ENCODE measurements around the gene SERINC2.

The SERINC2 gene

GRCh38 chr1:31434101-31434871 lies 21.3 kb downstream of the SERINC2 start:
- DNase-seq (ENCODE audit: low read depth), result no peak

DNA sequence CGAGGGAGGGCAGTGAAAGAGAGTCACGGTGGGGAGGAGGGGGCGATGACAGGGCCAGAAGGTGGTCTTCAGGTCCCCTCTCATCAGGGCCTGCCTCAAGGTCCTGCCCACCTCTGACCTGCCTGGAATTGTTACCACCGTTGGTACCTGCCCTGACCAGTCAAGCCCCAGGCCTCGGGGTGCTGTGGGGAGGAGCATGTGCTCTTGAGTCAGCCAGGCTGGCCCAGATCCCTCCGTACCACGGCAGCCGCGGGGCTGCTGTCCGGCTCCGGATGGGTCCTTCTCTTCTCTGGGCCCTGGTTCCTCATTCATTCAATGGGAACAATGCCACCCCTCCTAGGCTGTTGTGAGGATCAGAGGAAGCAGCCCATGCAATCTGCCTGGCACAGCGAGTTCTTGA lies 22.0 kb downstream of the SERINC2 start:
- no peak for DNase-seq (ENCODE audit: low read depth)

DNA sequence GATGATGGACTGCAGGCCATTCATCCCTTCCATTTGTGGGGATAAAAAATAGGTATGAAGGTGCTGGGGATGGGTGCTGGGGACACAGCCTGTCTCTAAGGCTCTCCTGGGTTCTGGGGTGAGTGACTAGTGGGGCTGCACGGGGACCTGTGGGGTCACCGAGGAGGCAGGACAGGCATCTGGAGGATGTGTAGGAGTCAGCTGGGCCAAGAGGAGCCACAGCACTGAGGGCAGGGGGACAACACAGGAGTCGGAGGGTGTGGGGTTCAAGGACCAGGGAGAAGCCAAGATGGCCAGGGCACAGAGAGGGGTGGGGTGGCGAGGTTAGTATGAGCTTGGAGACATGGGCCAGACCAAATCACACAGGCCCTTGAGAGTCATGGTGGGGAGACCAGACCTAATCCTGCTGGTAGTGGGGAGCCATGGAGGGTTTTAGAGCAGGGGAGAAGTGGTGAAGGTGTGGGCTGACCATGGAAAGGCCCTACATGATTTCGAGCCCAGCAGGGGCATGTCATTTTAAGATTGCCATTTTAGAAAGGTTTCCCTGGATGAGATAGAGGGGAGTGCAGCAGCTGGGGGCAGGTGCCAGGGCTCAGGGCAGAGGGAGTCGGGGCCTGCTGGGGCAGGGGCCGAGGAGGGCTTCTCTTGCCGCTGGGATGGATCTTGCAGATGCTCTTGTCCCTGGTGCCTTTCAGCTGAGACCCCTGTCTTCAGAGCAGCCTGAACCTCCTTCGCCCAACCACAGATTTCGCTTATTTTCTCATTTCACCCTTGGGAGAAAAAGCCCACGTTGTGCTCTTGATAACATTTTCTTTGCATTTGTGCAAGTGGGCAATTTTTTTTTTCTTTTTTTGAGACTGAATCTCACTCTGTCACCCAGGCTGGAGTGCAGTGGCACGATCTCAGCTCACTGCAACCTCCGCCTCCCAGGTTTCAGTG lies 22.7 kb downstream of the SERINC2 start:
- no peak for DNase-seq (ENCODE audit: low read depth)

- DNase-seq (ENCODE audit: low read depth), result no peak
Measured at GRCh38 chr1:31436596-31437432, 23.8 kb downstream of the SERINC2 start.

- DNase-seq (ENCODE audit: low read depth), result no peak
Measured at GRCh38 chr1:31437433-31438037, 24.5 kb downstream of the SERINC2 start.

- DNase-seq (ENCODE audit: low read depth), result no peak
Measured at GRCh38 chr1:31439276-31439675, 26.3 kb downstream of the SERINC2 start.

- no peak for DNase-seq (ENCODE audit: low read depth)
Measured at GRCh38 chr1:31441073-31441472, 28.1 kb downstream of the SERINC2 start.

DNA sequence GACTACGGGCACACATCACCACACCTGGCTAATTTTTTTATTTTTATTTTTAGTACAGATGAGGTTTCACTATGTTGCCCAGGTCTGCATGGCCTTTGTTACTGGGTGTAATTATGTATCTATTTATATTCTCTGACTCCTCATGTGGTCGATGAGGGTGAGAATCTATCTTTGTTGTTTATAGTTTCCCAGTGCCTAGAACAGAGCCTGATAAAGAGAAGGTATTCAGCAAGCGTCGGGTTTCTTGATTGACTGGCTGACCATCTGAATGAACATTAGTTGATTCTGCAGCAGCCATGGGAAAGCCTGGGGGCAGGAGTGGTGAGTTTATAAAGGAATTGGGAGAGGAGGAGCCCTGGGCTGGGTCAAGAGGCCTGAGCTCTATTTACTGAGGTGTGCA lies 28.5 kb downstream of the SERINC2 start:
- DNase-seq (ENCODE audit: low read depth), result no peak

GRCh38 chr1:31441970-31442647 lies 29.1 kb downstream of the SERINC2 start:
- DNase-seq (ENCODE audit: low read depth), result no peak

GRCh38 chr1:31442648-31442994 lies 29.6 kb downstream of the SERINC2 start:
- DNase-seq (ENCODE audit: low read depth), result no peak

DNA sequence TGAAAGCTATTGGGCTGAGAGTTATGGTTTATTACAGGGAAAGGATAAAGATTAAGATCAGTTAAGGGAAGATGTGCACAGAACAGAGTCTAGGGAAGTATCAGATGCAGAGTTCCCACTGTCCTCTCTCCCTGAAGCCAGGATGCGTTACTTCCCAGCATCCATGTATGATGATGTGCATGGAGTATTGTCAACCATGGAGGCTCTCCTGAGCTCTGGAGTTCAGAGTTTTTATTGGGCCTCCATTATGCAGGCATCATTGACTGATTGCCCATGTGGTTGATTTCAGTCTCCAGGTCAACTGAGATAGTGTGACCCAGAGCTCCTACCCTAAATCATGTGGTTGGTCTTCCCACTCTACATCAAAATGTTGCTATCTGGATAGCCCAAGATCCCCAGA lies 30.7 kb downstream of the SERINC2 start:
- no peak for DNase-seq (ENCODE audit: low read depth)

DNA sequence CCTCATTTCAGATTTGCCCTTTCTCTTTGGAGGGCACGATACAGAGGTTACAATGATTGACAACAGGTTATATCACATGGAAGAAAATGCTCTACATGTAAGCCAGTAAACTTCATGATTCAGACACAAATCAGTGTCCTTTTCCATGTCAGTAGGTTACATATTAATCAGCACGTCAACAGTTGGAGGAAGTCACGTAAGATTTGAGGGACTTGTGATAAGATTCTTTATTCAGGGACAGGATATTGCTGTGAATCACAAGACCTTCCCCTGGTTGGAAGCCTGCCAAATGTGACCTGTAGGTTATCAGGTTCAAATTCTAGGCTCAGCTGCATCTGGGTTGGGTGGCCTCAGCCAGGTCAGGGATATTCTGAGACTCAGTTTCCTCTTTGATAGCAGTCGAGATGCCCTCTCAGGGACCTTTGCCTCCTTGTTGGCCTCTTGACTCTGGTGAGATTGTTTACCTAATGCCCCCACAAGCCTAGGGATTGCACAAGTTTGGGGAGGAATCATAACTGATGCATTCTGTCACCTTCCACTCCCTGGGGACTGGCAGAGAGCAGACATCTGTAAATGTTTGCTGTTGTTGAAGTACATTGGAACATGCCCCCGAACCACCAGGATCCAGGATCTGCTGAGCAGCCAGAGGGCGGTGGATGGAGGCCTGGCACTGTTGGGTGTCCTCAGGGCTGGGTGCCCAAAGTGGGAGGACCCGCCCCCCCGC lies 31.9 kb downstream of the SERINC2 start:
- no peak for DNase-seq (ENCODE audit: low read depth)

GRCh38 chr1:31445951-31446350 lies 32.9 kb downstream of the SERINC2 start:
- no peak for DNase-seq (ENCODE audit: low read depth)

DNA sequence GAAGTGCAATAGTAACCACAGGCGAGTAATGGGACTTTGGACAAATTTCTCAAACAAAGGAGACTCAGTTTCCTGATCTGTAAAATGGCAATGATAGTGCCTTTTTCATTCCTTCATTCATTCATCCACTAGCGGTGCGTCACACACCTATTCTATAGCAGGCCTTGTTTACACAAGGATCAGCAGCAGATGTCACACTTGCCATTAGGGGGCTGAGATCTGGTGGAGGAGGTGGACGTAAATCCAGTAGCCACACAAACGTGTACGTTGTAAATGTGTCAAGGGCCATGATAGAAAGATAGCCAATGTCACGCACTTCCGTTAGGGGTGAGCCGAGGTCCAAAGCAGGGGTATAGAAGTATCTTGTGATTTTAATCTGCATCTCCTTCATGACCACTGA lies 34.2 kb downstream of the SERINC2 start:
- no peak for DNase-seq (ENCODE audit: low read depth)

- DNase-seq (ENCODE audit: low read depth), result no peak
Measured at GRCh38 chr1:31453384-31454079, 40.5 kb downstream of the SERINC2 start.

DNA sequence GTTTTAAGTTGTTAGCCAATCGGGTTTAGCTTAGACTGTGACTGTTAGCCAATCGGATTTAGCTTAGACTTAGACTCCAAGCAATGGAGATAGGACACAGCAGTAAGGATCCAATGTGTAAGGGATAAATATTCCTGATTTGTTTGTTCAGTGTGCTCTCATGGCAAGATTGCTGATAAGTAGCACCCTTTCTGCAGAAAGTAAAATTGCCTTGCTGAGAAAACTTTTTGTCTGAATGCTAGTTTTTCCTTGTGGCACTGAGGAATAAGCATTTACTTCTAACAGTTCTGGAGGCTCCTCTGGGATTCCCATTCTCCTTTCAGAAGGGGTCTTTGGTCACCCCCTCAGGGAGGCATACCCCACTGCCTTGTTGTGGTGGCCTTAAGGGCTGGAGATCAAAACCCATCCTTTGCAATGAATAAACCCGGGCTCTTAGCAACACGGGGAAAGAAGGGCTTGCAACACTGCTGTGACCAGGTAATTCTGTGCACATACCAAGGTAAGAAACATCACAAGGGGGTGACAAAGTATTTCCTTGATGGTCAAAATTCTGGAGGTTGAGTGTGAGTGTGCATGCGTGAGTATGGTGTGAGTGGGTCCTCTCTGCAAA lies 45.4 kb downstream of the SERINC2 start:
- no peak for DNase-seq (ENCODE audit: low read depth)

- DNase-seq (ENCODE audit: low read depth), result no peak
Measured at GRCh38 chr1:31460027-31460426, 47.0 kb downstream of the SERINC2 start.

- DNase-seq (ENCODE audit: low read depth), result no peak
Measured at GRCh38 chr1:31467005-31467674, 54.1 kb downstream of the SERINC2 start.

DNA sequence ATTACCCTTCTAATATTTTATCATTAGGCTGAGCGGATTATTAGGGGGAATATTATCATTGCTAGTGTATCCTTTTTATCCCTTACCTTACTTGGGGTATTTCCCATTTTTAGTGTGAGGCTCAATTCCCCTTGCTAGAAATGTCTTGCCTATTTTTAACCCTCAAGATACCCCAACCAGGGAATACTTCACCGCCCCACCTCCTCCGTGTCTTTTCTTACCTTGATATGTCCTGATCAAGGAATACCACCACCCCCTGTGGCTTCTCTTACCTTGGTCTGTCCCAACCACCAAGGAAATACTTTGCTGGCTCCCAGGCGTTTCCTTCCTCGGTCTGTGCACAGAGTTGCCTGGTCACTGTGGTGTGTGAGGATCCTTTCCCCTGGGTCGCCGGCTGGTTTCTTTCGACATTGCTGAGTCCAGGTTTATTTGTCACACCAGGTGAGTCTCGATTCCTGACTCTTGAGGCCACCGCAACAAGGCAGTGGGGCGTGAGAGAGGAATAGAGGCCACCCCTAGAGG lies 57.8 kb downstream of the SERINC2 start:
- no peak for DNase-seq (ENCODE audit: low read depth)

Data from CMK (cell line).